ENCODE data around the gene RPH3AL. TPM values are rescaled to one million over a fixed set of nuclear protein-coding genes. Genes with fewer than 3 reads are reported as not detected.

The RPH3AL gene
- total and polyA plus RNA-seq, 2 of the 8 experiments (the other 6 are each of a cell fraction or from before 2014, with no cell fraction given): 5.6 to 5.8 TPM

DNA sequence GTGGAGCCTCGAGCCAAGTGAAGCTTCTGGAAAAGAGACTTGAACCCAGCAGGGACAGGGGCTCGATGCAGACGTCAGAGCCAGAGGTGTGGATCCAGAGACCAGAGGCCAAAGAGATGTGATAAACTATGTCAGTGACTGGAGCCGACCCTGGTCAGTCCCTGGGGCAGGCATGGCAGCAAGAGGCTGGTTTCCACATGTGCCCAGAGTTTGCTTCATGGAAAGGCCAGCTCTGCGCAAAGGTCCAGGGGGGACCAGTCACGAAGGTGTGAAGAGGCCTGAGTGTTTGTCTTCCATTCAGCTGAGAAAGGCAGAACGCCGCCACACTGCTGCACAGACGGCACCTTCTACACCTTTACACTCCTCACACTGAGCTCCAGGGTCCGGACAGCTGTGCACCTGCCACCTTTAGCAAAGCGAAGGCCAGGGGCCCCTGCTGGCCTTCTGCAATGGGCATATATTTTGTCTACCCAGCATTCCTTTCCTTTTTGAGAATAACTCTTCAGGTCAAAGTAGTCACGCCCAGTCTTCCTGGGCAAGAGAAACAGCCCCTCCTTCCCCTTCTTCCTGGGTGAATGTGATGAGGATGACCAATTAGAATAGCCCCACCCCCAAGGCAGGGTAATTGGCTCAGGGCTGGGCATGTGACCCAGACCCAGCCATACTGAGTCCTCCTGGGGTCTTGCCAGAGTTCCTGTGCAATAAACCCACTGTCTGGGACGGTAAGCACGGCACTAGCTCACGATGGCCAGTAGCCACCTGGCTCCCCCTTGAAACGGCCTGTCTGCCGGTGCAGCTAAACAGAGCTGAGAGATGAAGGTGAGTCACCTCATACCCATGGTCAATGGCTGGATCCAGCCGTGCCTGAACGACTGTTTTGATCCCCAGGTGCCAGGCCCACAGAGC is 2.3 kb upstream of the RPH3AL start:
- FAIRE-seq: no peak
- Histone ChIP-seq H3K27ac (ENCODE audit: low read depth, low read length) (no peak overlapping the region), H4K20me1 (replicated peaks in 1 of 2; ENCODE audit: control insufficient read depth in 1 of 2, insufficient read depth in 2 of 2, low read length in 2 of 2) (no peaks in the 10 kb centered on the region), H2BK5ac (ENCODE audit: low read depth, low read length) (no peak overlapping the region), H2BK15ac (ENCODE audit: low read length) (no peak overlapping the region), H2BK120ac (replicated peaks; ENCODE audit: low read depth, low read length) (no peak overlapping the region), H3K9ac (replicated peaks in 1 of 4; ENCODE audit: extremely low read depth in 1 of 4, low read depth in 3 of 4, low read length in 3 of 4) (no peak overlapping the region), H3K4me1 (replicated peaks in 1 of 4; ENCODE audit: control insufficient read depth in 3 of 4, insufficient read depth in 4 of 4, low read length in 3 of 4) (peaks cover 0 to 9% (median 3%) of the 10 kb centered on the region in 4 experiments; a peak in 4 of 7 replicates), H3K18ac (ENCODE audit: extremely low read depth, low read length) (no peak overlapping the region), H4K91ac (replicated peaks; ENCODE audit: insufficient read length, low read length) (no peak overlapping the region), H3K9me3 (ENCODE audit: insufficient read depth in 2 of 2, low read depth in 1 of 2, low read length in 1 of 2) (peaks cover 3 to 19% of the 10 kb centered on the region in 2 experiments; a peak in 2 of 4 replicates), H3K4me2 (ENCODE audit: insufficient read depth in 1 of 2, low read depth in 2 of 2, low read length in 2 of 2) (no peak overlapping the region), H4K5ac (ENCODE audit: insufficient read length, low read depth, low read length) (no peak overlapping the region), H2BK20ac (ENCODE audit: low read length) (no peak overlapping the region), H3K4me3 (ENCODE audit: extremely low read depth in 1 of 4, insufficient read depth in 2 of 4, low read depth in 3 of 4, low read length in 4 of 4) (no peak overlapping the region), H3K23ac (ENCODE audit: insufficient read length) (no peak overlapping the region), H2AK5ac (ENCODE audit: low read depth, low read length) (no peak overlapping the region), H3K14ac (ENCODE audit: insufficient read length) (no peak overlapping the region), H3K79me2 (ENCODE audit: control insufficient read depth in 1 of 2, insufficient read depth in 2 of 2, low read length in 2 of 2) (no peaks in the 10 kb centered on the region), H2AFZ (ENCODE audit: low read length) (no peak overlapping the region), H3K79me1 (ENCODE audit: low read depth, low read length) (no peaks in the 10 kb centered on the region), H4K8ac (ENCODE audit: extremely low read depth, insufficient read depth, low read length) (peak overlapping the region; percentile 57), H3K56ac (replicated peaks; ENCODE audit: insufficient read length, low read depth, low read length) (no peak overlapping the region), H3K27me3 (replicated peaks in 1 of 4; ENCODE audit: control insufficient read depth in 3 of 4, extremely low read depth in 1 of 4, insufficient read depth in 3 of 4, low read length in 3 of 4) (no peaks in the 10 kb centered on the region), H3K36me3 (ENCODE audit: control insufficient read depth in 2 of 4, insufficient read depth in 4 of 4, low read length in 3 of 4) (no peaks in the 10 kb centered on the region), H3K23me2 (ENCODE audit: low read depth, low read length) (no peaks in the 10 kb centered on the region; the same call in 1 of the 2 replicates), H2BK12ac (ENCODE audit: low read depth, low read length) (no peak overlapping the region), H3K4ac (replicated peaks; ENCODE audit: insufficient read length, low read depth, low read length) (no peak overlapping the region)
- ChIA-PET CTCF (ENCODE audit: partially characterized antibody) (interaction anchor here (0.5 to 1.2 kb wide), 2 partner anchors 30 to 48 kb away, joined by 3 to 4 read pairs; no protein-coding TSS in a partner anchor), POLR2A (ENCODE audit: partially characterized antibody) (no interaction called here)
- DNase-seq (ENCODE audit: low read depth in 1 of 2, low spot score in 2 of 2): no peak
- WGBS, 2 experiments (ENCODE audit: extremely low coverage in 1 of 2, insufficient coverage in 1 of 2, insufficient read length in 1 of 2, insufficient replicate concordance in 2 of 2, low coverage in 1 of 2, low lambda C conversion rate in 2 of 2, missing lambda C conversion rate in 1 of 2): 87% methylated on average over 19 of the region's 19 CpGs; no CpG with 5 or more reads in 1 of the 2 experiments
- TF ChIP-seq TCF12 (IDR thresholded peaks at IDR 0.05; ENCODE audit: low read depth, low read length) (no peak), SUZ12 (IDR thresholded peaks at IDR 0.05; ENCODE audit: low read length) (no peak), CEBPB (IDR thresholded peaks at IDR 0.05; ENCODE audit: low read depth, low read length) (no peak), POU5F1 (IDR thresholded peaks at IDR 0.05; ENCODE audit: low read depth, low read length) (no peak), HDAC6 (IDR thresholded peaks at IDR 0.05; ENCODE audit: low read depth, low read length) (no peak), SIN3A (conservative IDR thresholded peaks at IDR 0.05 in 1 of 2, IDR thresholded peaks at IDR 0.05 in 1 of 2; ENCODE audit: low read depth in 1 of 2, low read length in 2 of 2) (no peak), EGR1 (IDR thresholded peaks at IDR 0.05; ENCODE audit: borderline replicate concordance, low read depth, low read length) (no peak), KDM1A (IDR thresholded peaks at IDR 0.05; ENCODE audit: borderline replicate concordance, low read length) (no peak), CBX8 (IDR thresholded peaks at IDR 0.05; ENCODE audit: borderline replicate concordance, low read depth, low read length) (no peak), JUN (IDR thresholded peaks at IDR 0.05; ENCODE audit: low read depth, low read length) (no peak), ASH2L (IDR thresholded peaks at IDR 0.05; ENCODE audit: low read length) (no peak), NRF1 (IDR thresholded peaks at IDR 0.05; ENCODE audit: low read depth, low read length) (no peak), BACH1 (IDR thresholded peaks at IDR 0.05; ENCODE audit: low read length) (no peak)

All from H1 (cell line).